Heart left ventricle (tissue), 16 donors: ENCODE data around the gene R3HDM2. TPM values are rescaled to one million over a fixed set of nuclear protein-coding genes. Genes with fewer than 3 reads are reported as not detected.

Experiments used
- ATAC-seq, 4 donors: fragments of 200-7000 bp; cut with Tn5 transposase; one replicate each; pipeline ENCODE4 v1.9.1; 2020 to 2022; ENCODE audit warnings: moderate library complexity in 4 of 4, mild to moderate bottlenecking in 3 of 4, moderate number of reproducible peaks in 1 of 4
- DNase-seq, 5 donors: peaks; one replicate each; pipeline ENCODE4 v3.0.0-alpha.2; 2020
- H3K27ac ChIP-seq, 12 donors: fragments of 200-600 bp; sonication (generic) in 4 of 12; one replicate each; pipeline versions ENCODE4 v1.5.0 to v1.8.0; 2016 to 2022; ENCODE audit warnings: mild to moderate bottlenecking in 2 of 12
- H3K27me3 ChIP-seq, 9 donors: fragments of 200-600 bp; sonication (generic) in 2 of 9; one replicate each; pipeline versions ENCODE4 v1.5.1 to v1.8.0; 2016 to 2022; ENCODE audit warnings: mild to moderate bottlenecking in 3 of 9
- H3K36me3 ChIP-seq, 9 donors: fragments of 200-600 bp; sonication (generic) in 2 of 9; one replicate each; pipeline versions ENCODE4 v1.5.0 to v1.8.0; 2018 to 2022; ENCODE audit warnings: mild to moderate bottlenecking in 2 of 9
- H3K4me1 ChIP-seq, 12 donors: fragments of 200-600 bp; sonication (generic) in 4 of 12; one replicate each; pipeline versions ENCODE4 v1.5.0 to v1.8.0; 2016 to 2022; ENCODE audit warnings: mild to moderate bottlenecking in 3 of 12
- H3K4me3 ChIP-seq, 12 donors: fragments of 200-600 bp; sonication (generic) in 4 of 12; one replicate each; pipeline versions ENCODE4 v1.5.0 to v1.8.0; 2017 to 2022; ENCODE audit warnings: mild to moderate bottlenecking in 9 of 12, moderate library complexity in 4 of 12
- H3K9me3 ChIP-seq, 12 donors: fragments of 200-600 bp; sonication (generic) in 4 of 12; one replicate each; pipeline versions ENCODE4 v1.5.0 to v1.8.0; 2016 to 2022; ENCODE audit warnings: mild to moderate bottlenecking in 1 of 12
- CTCF ChIP-seq, 12 donors: fragments of 200-600 bp; sonication (generic) in 4 of 12; IDR thresholded peaks; one replicate each; pipeline versions ENCODE4 v1.5.0 to v1.8.0; 2018 to 2022; ENCODE audit warnings: antibody characterized with exemption in 12 of 12, mild to moderate bottlenecking in 5 of 12
- POLR2A ChIP-seq, 2 donors: fragments of 450-650 bp; IDR thresholded peaks; one replicate each; pipeline ENCODE4 v1.6.1; 2017; ENCODE audit warnings: antibody characterized with exemption in 2 of 2, mild to moderate bottlenecking in 2 of 2, moderate library complexity in 2 of 2
- WGBS, 4 donors: extraction: QIAGEN DNeasy Blood & Tissue Kit in 2 of 4; methylation state at CpG; one replicate each; pipeline versions ENCODE4 v1.1.5 to v1.1.7; 2013 to 2018; 5-methylcytosine and 5-hydroxymethylcytosine counted together
- intact Hi-C, 10 donors: fragments of 100-400 bp; cut with DNase I; formaldehyde crosslinking; loops; one replicate each; pipeline versions ENCODE4 v1.11.1 to v1.14.2; 2022
- polyA plus RNA-seq, 2 donors: library from polyadenylated mRNA; stranded (reverse); fragments of 200-250 nt; gene quantifications; one replicate each; pipeline ENCODE4 v1.2.3, GENCODE V29; 2013
- total RNA-seq, 9 donors: library from RNA; depleted of rRNA in 2 of 9; stranded (reverse); fragments of >200 nt in 2 of 9; fragmentation: NEBNext Ultra II Directional in 3 of 9; extraction: Animal tissue kit (Norgen Biotek cat#: 25700) in 3 of 9; gene quantifications; one replicate each; pipeline versions ENCODE4 v1.1.0 to v1.2.4, GENCODE V29; 2016 to 2023
- donor health status: ischemic (EF 13 %, LVEDD 7.1; RV severe dilation, severe dysfunction).
- donor health status: healthy with polysubstance abuse.
- donor health status: DM: no; HTN: yes; CAD: no.
- donor health status: DM: no; HTN: no; CAD: no.
- donor health status: ischemic (EF 25% LVEDD 6.9; RV normal size, moderate dysfunction).
- donor health status: ischemic (EF 25% LVEDD 5.7; RV mildly dilated, moderate dysfunction).
- donor health status: healthy.
- donor health status: DM: yes; HTN: yes; CAD: no.
- donor health status: ischemic (EF 35%, LVEDD 5.7; RV mildly dilated, moderate dysfunction).
- donor health status: nonischemic (EF 11% LVEDD 7.7; RV severe dilation, severe dysfunction).
- donor health status: DM: yes; HTN: yes; CAD: no.
- donor health status: PGD.
- donor health status: ischemic (EF 29% LVEDD 5.4; RV normal size, mild dysfunction).
- donor health status: nonischemic (EF 23%, LVEDD 6.1; RV moderate dilation, normal function).

Gene R3HDM2
- total and polyA plus RNA-seq, 11 donors, result 12.7 to 102 (median 59.8) TPM

- WGBS, 4 donors, result 4 to 9% (median 7%) methylated on average over 16 of the region's 16 CpGs
- TF ChIP-seq CTCF (IDR thresholded peaks at IDR 0.05), result peak; percentile 88 to 97 (median 94)
- TF ChIP-seq POLR2A (IDR thresholded peaks at IDR 0.05), result no peak
- Histone ChIP-seq H3K4me3 (peak overlapping the region in 1 of 12 donors; percentile 4), H3K9me3 (no peaks in the 10 kb centered on the region), H3K27me3 (peaks cover 3 to 37% (median 23%) of the 10 kb centered on the region in 9 donors), H3K36me3 (peaks cover 0 to 47% (median 26%) of the 10 kb centered on the region in 9 donors), H3K4me1 (peaks cover 12 to 61% (median 43%) of the 10 kb centered on the region in 12 donors), H3K27ac (peak overlapping the region in 9 of 12 donors; percentile 15 to 65 (median 58))
- peak; percentile 87 to 90 (median 88) for DNase-seq
- intact Hi-C loops, result loop anchor here in 7 of 10 donors (1.0 to 5.0 kb wide), 8 partner anchors 26 to 249 kb away; partner anchors contain the start of genes GLI1 (in 1 of the 7) and INHBE (in 1 of the 7)
- ATAC-seq, result peak; percentile 49 to 78 (median 56)
These were observed 217.7 kb downstream of the R3HDM2 start for GRCh38 chr12:57213058-57213715.

- intact Hi-C loops, result loop anchor here in 7 of 10 donors (1.0 to 5.0 kb wide), 8 partner anchors 26 to 250 kb away; partner anchors contain the start of genes GLI1 (in 1 of the 7) and INHBE (in 1 of the 7)
- peaks cover 14 to 64% (median 47%) of the 10 kb centered on the region in 12 donors for H3K4me1 ChIP-seq
- ATAC-seq (no peak), DNase-seq (no peak)
- WGBS, 4 donors, result 53 to 67% (median 61%) methylated on average over 7 of the region's 7 CpGs
- H3K27ac ChIP-seq, result peak overlapping the region in 9 of 12 donors; percentile 15 to 65 (median 58)
- no peaks in the 10 kb centered on the region for H3K9me3 ChIP-seq
- peaks cover 0 to 52% (median 28%) of the 10 kb centered on the region in 9 donors for H3K36me3 ChIP-seq
- H3K4me3 ChIP-seq, result no peak overlapping the region
- TF ChIP-seq CTCF (IDR thresholded peaks at IDR 0.05) (no peak), POLR2A (IDR thresholded peaks at IDR 0.05) (no peak)
- peaks cover 3 to 32% (median 19%) of the 10 kb centered on the region in 9 donors for H3K27me3 ChIP-seq
These were observed 218.2 kb downstream of the R3HDM2 start for GRCh38 chr12:57212701-57213057.

- Histone ChIP-seq H3K27ac (peak overlapping the region in 6 of 12 donors; percentile 15 to 58 (median 53)), H3K9me3 (no peaks in the 10 kb centered on the region), H3K4me3 (no peak overlapping the region), H3K4me1 (peaks cover 14 to 58% (median 41%) of the 10 kb centered on the region in 12 donors), H3K36me3 (peaks cover 0 to 58% (median 31%) of the 10 kb centered on the region in 9 donors), H3K27me3 (peaks cover 0 to 25% (median 16%) of the 10 kb centered on the region in 9 donors)
- 80 to 90% (median 87%) methylated on average over 13 to 27 of the region's 27 CpGs for WGBS, 4 donors
- no peak for TF ChIP-seq CTCF (IDR thresholded peaks at IDR 0.05)
- TF ChIP-seq POLR2A (IDR thresholded peaks at IDR 0.05), result no peak
- DNase-seq (no peak), ATAC-seq (no peak)
- intact Hi-C loops, result loop anchor here in 3 of 10 donors (2.0 to 5.0 kb wide), 4 partner anchors 27 to 245 kb away; partner anchors contain the start of genes GLI1 (in 1 of the 3) and INHBE (in 1 of the 3)
These were observed 218.8 kb downstream of the R3HDM2 start for GRCh38 chr12:57211791-57212700.
